HG03460 (cell line): Measurements from ENCODE around the gene PPT1.
"Not testable (repeated sequence)": the region's sequence is repeated elsewhere in the genome, so short reads cannot be mapped to it uniquely, and the experiment has no call there.

Experiments used
- ATAC-seq: cut with Tn5 transposase; IDR thresholded peaks from one replicate; pipeline ENCODE4 v1.9.1; 2021; ENCODE audit not compliant: unreplicated experiment

Gene PPT1

DNA sequence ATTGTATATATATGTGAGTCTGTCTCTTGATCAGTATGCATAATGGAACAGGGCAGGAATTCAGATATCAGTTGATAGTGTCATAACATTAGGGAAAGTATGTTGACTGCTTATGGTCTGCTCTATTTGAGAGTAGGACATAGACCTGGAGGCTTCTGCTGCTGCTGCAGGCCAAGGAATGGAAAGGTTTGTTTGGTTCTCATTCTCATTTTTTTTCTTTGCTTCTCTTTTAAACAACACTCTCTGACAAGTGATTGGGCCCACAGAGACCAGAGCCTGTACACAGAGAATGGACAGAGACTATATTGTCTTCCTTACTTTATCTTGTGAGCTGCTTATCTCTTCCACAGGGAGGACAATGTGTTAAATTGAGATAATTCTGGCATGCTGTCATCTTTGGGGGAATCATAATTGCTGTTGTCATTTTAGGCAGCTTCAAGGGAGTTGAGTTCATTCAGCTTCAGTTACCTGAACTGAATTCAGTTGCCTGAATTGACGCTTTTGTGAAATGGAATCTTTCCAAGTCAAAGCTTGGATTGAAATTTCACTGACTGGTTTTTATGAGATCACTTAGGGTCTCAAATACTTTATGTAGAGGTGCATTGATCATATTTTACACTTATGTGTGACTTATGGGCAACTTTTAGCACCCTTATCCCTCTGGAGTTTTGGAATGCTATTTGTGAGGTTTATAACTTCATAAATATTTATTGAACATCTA lies 39.6 kb downstream of the PPT1 start:
- no peak for ATAC-seq

DNA sequence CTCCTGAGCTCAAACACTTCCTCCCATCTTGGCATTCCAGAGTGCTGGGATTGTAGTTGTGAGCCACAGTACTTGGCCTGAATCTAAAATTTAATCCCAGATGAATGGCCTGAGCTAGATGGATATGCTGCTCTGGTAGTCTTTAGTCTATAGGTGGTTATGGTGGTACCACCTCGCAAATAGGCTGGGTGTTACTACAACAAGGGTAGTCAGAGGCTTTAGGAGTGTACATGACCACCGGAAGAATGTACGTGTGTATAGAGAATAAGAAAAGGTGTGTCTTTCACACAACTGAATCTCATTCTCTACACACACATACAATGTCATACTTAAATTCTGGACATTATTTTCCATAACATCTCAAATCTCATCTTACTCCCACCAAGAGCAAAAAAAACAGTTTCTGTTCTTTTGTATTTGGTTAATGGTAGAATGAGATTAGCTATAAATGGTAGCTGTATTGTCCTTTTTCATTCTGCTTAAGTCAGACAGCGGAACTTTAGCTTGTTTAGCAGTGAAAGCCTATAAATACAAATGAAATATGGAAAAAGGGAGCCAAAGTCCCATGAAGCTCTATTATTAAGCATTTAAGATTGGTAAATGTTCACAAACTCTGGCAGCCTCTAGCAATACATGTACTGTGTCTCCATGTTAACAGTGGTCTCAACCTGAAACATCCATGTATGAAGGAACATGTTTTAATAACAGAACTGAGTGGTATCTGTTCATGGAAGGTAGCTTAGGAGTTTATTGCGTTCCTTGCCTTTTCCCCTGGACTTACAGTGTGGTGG lies 40.3 kb downstream of the PPT1 start:
- ATAC-seq, result no peak

DNA sequence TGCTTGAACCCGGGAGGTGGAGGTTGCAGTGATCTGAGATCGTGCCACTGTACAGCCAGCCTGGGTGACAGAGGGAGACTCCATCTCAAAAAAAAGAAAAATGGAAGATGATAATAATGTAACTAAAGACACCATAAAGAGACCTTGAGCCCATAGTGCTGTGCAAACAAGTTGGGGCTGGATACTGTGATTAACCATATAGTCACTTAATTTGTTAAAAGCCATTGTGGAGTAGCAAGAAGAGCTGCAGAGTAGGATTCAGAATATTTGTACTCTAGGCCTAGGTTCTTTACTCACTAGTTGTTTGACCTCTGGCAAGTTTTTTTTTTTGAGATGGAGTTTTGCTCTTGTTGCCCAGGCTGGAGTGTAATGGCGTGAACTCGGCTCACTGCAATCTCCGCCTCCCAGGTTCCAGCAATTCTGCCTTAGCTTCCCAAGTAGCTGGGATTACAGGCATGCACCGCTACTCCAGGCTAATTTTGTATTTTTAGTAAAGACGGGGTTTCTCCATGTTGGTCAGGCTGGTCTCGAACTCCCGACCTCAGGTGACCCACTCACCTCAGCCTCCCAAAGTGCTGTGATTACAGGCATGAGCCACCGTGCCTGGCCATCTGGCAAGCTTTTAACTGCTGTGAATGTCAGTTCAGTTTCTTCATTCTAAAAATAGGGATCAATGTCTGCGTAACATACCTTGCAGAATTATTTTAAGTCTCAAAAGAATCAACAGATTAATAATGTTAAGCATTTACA lies 43.7 kb downstream of the PPT1 start:
- ATAC-seq, result no peak

DNA sequence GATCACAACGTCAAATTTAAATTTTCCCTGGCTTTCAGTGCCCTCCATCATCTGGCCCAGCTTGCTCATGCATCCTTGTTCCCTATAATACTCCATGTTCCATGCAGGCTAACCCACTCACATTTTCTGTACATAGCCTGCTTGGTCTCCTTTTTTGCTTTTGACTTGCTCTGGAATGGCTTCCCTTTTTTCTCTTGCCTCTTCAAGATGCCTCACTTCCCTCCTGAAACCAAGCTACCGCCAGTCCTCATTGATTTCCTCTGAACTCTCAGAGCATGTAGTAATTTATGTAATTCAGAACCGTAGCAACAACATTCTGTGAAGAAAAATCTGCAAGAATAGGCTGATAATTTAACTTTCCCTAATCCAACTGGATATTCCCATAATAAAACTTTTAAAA lies 46.2 kb downstream of the PPT1 start:
- no peak for ATAC-seq

- ATAC-seq, result no peak
These were observed 47.3 kb downstream of the PPT1 start for GRCh38 chr1:40049725-40050124.

- no peak for ATAC-seq
These were observed 49.3 kb downstream of the PPT1 start for GRCh38 chr1:40047769-40048168.

- no peak for ATAC-seq
These were observed 49.8 kb downstream of the PPT1 start for GRCh38 chr1:40047276-40047675.

- no peak for ATAC-seq
These were observed 51.3 kb downstream of the PPT1 start for GRCh38 chr1:40045766-40046165.

GRCh38 chr1:40045182-40045581 lies 51.9 kb downstream of the PPT1 start:
- ATAC-seq, result no peak

DNA sequence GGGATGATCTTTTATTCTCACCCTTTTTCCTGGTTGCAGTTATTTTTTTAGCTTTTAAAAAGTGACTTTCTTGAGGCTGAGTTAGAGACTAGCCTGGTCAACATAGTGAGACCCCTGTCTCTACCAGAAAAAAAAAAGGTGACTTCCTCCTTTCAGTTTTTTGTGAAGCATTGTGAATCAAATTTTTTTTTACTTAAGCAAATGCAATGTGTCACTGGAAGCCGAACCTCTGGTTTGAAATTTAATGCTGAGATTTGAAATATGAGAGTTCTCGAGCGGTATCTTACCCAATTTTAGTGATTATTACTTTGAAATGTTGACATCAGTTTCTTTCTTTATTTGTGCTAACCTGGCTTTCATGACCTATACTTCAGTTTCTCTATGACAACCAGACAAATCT lies 52.9 kb downstream of the PPT1 start:
- no peak for ATAC-seq

DNA sequence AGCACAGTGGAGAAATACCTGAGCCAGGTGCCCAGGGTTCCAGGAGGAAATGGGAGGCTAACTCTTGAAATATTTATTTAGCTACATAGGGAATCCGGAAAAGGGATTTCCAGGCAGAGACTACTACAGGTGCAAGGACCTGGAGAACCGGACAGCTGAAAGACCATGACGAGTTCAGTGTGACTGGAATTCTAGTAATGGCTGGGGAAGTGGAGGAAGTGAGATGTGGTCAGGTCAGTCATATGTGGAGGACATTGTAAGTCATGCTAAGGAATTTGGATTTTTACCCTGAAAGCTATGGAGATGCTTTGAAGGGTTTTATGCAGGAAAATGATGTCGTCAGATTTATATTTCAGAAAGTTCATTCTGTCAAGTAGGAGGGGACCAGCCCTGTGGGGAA lies 54.7 kb downstream of the PPT1 start:
- no peak for ATAC-seq

DNA sequence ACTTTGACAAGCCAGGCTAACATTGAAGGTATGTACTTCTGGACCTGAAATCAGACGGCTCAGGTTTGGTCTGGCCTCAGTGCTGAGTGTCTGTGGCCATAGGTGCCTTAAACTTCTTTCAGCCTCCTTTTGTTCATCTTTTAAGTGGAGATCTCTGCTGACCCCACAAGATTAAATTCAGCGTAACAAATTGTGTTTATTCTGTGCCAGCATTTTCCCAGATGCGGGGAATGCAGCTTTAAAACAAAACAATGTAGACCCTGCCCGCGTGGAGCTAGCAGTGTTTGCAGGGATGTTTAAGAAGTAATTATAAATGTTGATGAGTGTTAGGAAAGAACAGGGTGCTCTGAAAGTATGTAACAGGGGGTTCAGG lies 55.6 kb downstream of the PPT1 start:
- ATAC-seq, result no peak

DNA sequence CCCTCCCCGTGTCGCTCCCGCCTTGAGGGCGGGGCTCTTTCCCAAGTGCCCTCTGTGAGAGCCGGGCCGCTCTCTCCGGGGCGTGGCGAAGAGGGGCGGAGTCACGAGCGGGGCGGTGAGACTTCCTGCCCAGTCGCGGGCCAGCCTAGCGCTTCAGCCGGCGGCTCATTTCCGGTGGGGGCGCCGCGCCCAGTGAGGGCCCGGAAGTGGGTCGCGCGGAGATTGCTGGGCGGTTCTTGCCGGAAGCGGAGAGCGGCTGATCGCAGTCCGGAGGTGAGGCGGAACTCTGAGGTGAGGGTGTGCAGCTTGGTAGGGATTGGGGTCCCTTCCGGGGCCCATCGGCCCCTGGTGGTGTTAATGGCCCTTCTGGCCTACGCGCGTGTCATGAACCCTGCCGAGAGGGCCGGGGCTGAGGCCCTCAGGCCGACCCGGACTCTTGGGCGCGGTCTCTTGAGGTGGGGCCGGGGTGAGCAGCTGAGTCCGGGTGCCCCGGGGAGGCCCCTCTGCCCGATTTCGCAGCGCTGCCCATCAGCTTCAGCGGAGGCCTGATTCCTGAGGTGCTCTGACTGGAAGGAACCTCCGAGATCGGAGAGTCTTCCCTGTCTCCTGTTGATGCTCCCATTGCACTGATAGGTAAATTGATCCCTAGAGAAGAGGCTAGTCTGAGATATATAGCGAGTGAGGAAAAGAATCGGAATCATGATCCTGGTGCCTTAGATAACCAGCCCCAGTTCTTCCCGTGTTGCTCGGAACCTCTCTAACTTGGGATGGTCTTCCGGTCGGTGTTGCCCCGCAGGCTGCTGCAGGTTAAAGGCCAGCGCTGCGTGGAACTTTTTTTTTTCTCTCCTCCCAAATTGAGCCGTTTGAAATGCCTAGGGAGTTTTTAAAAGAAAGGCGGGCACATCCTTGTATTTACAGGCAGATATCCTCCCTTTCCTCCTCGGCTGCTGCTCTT lies 56.3 kb downstream of the PPT1 start, which contains the start of gene CAP1:
CAP1 (plus strand) TSS at position 219 of the 955 bp plus-strand sequence. CDS start 18,618 bp downstream, outside the sequence.
- peak; percentile 65 for ATAC-seq

DNA sequence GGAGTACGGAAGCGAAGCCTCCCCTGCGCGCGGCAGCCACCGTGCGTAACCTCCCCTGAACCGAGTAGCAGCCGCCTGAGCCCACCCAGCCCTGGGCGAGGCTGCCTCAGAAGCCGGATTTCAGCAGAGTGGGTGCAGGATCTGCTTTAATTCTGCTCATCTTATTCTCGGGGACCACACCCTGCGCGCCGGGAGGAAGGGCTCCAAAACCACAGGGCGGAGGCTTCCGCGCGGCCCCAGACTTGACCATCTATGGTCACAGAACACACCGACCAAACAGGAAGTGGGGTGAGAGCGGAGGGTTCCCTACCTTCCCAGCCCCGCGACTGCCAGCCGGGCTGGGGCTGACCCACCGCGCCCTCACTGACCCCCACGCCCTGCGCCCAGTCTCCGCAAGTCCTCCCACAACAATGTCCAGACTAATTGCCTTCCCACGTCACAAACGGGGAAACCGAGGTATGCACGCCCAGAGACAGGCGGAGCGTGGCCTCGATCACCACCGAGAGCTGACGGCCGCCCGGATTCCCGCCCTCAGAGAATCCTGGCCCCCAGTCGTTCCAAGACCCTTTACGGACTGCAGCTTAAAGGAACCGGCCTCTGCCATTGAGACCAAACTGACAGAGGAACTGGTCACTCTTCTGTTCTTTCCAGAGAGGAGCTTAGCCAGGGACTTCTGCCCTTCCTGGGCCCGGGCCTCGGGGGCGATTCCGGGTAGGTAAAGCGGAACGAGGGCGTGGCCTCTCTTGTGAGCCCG lies 57.1 kb downstream of the PPT1 start:
- peak; percentile 69 for ATAC-seq

DNA sequence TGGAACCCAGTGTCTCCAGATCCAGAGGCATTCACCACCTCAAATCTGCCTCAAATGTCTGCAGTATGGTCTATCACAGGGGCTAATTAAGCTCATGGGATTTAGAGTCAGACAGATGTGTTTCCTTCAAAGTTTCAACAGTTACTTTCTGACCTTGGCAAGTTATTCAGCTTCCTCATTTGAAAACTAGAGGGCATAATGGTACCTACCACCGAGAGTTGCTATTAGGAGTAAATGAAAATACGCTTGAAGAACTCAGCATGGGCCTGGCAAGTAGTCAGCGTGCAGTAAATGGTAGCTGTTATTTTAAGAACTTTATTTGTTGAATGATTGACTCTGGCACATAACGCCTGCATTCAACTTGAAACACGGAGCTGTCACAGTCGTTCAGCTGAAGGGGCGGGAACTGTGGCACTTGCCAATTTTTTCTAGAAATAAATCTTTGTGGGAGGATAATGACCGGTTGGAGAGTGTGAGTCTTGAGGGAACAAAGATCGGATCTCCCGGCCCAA lies 57.8 kb downstream of the PPT1 start:
- peak; percentile 15 for ATAC-seq

DNA sequence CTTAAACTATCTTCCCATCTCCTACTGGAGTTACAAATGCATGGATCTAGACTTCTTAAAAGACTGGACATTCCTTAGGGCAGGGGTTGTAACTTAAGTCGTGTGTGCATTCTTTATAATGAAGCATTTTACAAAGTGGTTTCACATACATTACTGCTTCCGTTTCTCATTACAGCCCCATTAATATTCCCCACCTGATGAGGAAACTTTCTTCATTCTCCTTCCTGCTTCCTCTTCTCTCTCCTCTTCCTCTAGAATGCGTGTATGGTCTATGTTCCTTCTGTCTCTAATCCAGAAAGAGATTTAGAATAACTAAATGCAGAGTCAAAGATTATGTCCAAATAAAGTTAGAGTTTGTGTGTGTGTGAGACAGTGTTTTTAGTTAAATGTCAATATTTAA lies 58.4 kb downstream of the PPT1 start:
- no peak for ATAC-seq

- ATAC-seq, result not testable (repeated sequence)
These were observed 59.8 kb downstream of the PPT1 start for GRCh38 chr1:40037254-40037653.

DNA sequence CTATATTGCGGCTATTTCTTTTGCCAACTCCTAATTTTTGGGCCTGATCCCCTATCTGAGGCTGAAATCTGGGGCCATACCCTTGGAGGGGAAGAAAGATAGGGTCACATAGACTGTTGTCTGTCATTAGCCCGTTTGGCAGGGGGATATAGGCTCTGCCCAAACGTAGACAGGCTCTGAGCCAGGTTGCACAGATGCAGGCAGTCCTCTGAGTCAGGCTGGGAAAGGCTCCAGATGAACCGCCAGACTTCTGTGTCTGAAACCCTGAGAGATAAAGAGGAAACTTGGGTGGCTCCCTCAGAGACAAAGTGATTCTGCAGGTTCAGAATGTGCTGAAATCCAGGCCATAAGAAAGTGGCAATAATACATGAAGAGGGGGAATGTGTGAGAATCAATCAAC lies 60.5 kb downstream of the PPT1 start:
- ATAC-seq, result no peak

DNA sequence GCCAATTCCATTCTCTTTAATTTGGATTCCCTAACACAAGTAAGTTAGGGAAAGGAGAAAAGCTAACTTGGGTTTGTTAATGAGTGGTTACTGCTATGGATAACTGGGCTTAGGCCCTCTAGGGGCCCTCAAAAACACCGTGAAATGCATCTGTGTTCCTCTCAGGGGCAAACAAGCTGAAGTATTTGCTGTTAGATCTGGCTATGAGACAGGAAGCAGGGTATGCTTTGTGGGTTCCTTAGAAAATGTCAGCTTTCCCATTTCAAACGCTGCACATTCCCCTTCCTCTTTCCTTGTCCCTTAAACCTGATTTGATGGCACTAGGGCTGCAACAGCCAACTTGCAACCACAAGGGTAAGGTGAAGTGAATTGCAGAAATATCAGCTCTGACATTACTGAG lies 62.2 kb downstream of the PPT1 start:
- ATAC-seq, result no peak
